ENCODE measurements around the gene ZNF444.
"Not testable (repeated sequence)": the region's sequence is repeated elsewhere in the genome, so short reads cannot be mapped to it uniquely, and the experiment has no call there.

The ZNF444 gene

GRCh38 chr19:56097776-56098175 lies 43.3 kb upstream of the ZNF444 start:
- Histone ChIP-seq H3K4me1 (ENCODE audit: control extremely low read depth in 1 of 4, control insufficient read depth in 4 of 4, insufficient read depth in 4 of 4, low read length in 3 of 4) (peaks cover 0 to 18% (median 14%) of the 10 kb centered on the region in 4 experiments), H3K27me3 (replicated peaks in 2 of 5; ENCODE audit: control insufficient read depth in 4 of 5, insufficient read depth in 5 of 5, low read length in 4 of 5) (no peaks in the 10 kb centered on the region), H3K9me3 (ENCODE audit: control extremely low read depth in 1 of 5, control insufficient read depth in 4 of 5, insufficient read depth in 2 of 5, low read depth in 1 of 5, low read length in 4 of 5) (peaks cover 0 to 9% (median 2%) of the 10 kb centered on the region in 5 experiments), H3K27ac (ENCODE audit: insufficient read depth in 1 of 2, low read depth in 1 of 2, low read length in 2 of 2, poor library complexity in 1 of 2, severe bottlenecking in 2 of 2) (no peak overlapping the region), H3K4me3 (ENCODE audit: control insufficient read depth in 1 of 7, extremely low read depth in 1 of 7, insufficient read depth in 4 of 7, low read depth in 2 of 7, low read length in 6 of 7) (no peak overlapping the region), H3K36me3 (ENCODE audit: control insufficient read depth in 4 of 4, insufficient read depth in 4 of 4, low read length in 3 of 4) (peaks cover 3 to 76% (median 52%) of the 10 kb centered on the region in 4 experiments)
- 95% methylated on average over 7 of the region's 7 CpGs for WGBS (ENCODE audit: insufficient coverage)
- DNase-seq = no peak
- CTCF ChIA-PET = interaction anchor here (0.6 kb wide), 1 partner anchor 10 kb away, joined by 3 read pairs; no protein-coding TSS in a partner anchor
- POLR2A ChIA-PET = no interaction called here

GRCh38 chr19:56098237-56098636 lies 42.9 kb upstream of the ZNF444 start:
- DNase-seq; H3K4me3 ChIP-seq (ENCODE audit: control insufficient read depth in 1 of 7, extremely low read depth in 1 of 7, insufficient read depth in 4 of 7, low read depth in 2 of 7, low read length in 6 of 7); H3K27me3 ChIP-seq (replicated peaks in 2 of 5; ENCODE audit: control insufficient read depth in 4 of 5, insufficient read depth in 5 of 5, low read length in 4 of 5); POLR2A ChIA-PET; H3K9me3 ChIP-seq (ENCODE audit: control extremely low read depth in 1 of 5, control insufficient read depth in 4 of 5, insufficient read depth in 2 of 5, low read depth in 1 of 5, low read length in 4 of 5); H3K27ac ChIP-seq (ENCODE audit: insufficient read depth in 1 of 2, low read depth in 1 of 2, low read length in 2 of 2, poor library complexity in 1 of 2, severe bottlenecking in 2 of 2): not testable (repeated sequence)
- CTCF ChIA-PET = interaction anchor here (0.6 kb wide), 1 partner anchor 10 kb away, joined by 3 read pairs; no protein-coding TSS in a partner anchor
- H3K4me1 ChIP-seq (ENCODE audit: control extremely low read depth in 1 of 4, control insufficient read depth in 4 of 4, insufficient read depth in 4 of 4, low read length in 3 of 4) = peaks cover 0 to 23% (median 18%) of the 10 kb centered on the region in 4 experiments
- H3K36me3 ChIP-seq (ENCODE audit: control insufficient read depth in 4 of 4, insufficient read depth in 4 of 4, low read length in 3 of 4) = peaks cover 3 to 76% (median 48%) of the 10 kb centered on the region in 4 experiments
- 98% methylated on average over 10 of the region's 21 CpGs for WGBS (ENCODE audit: insufficient coverage)

DNA sequence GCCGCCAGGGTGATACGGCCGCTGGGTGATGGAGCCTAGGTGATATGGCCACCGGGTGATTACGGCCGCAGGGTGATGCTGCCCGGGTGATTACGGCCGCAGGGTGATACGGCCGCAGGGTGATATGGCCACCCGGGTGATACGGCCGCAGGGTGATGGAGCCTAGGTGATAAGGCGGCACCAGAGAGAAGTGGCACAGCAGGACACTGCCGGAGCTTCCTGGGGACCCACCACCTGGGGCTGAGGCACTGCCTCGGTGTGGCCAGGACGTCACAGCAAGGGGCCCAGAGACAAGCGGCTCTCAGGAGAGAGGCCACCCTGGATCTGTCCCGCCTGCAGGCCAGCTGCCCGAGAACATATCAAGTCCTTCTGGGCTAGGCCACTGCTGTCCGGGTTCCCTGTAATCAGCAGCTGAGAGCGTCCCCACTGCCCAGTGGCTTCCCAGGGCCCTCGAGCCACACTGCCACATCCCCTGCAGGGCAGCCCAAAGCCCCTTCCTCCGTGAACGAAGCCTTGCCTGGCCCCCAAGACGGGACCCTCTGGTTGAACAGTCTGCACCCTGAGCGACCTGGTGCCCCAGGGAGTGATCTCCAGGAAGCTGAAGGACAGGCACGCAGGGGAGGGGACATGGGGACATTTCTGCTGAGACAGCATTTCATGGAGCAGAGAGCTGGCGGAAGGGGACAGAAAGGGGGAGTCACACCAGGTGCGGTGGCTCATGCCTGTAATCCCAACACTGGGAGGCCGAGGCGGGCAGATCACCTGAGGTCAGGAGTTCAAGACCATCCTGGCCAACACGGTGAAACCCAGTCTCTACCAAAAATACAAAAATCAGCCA lies 42.1 kb upstream of the ZNF444 start:
- Histone ChIP-seq H3K27me3 (replicated peaks in 2 of 5; ENCODE audit: control insufficient read depth in 4 of 5, insufficient read depth in 5 of 5, low read length in 4 of 5) (no peaks in the 10 kb centered on the region), H3K27ac (ENCODE audit: insufficient read depth in 1 of 2, low read depth in 1 of 2, low read length in 2 of 2, poor library complexity in 1 of 2, severe bottlenecking in 2 of 2) (no peak overlapping the region), H3K4me3 (ENCODE audit: control insufficient read depth in 1 of 7, extremely low read depth in 1 of 7, insufficient read depth in 4 of 7, low read depth in 2 of 7, low read length in 6 of 7) (no peak overlapping the region), H3K36me3 (ENCODE audit: control insufficient read depth in 4 of 4, insufficient read depth in 4 of 4, low read length in 3 of 4) (peaks cover 3 to 70% (median 43%) of the 10 kb centered on the region in 4 experiments), H3K9me3 (ENCODE audit: control extremely low read depth in 1 of 5, control insufficient read depth in 4 of 5, insufficient read depth in 2 of 5, low read depth in 1 of 5, low read length in 4 of 5) (peaks cover 0 to 2% (median 0%) of the 10 kb centered on the region in 5 experiments), H3K4me1 (ENCODE audit: control extremely low read depth in 1 of 4, control insufficient read depth in 4 of 4, insufficient read depth in 4 of 4, low read length in 3 of 4) (peaks cover 0 to 27% (median 22%) of the 10 kb centered on the region in 4 experiments)
- ChIA-PET POLR2A (no interaction called here), CTCF (interaction anchor here (0.8 to 1.5 kb wide), 2 partner anchors 9 to 18 kb away, joined by 3 to 6 read pairs; no protein-coding TSS in a partner anchor)
- WGBS (ENCODE audit: insufficient coverage) = 98% methylated on average over 28 of the region's 34 CpGs
- no peak for DNase-seq

- H3K4me1 ChIP-seq (ENCODE audit: control extremely low read depth in 1 of 4, control insufficient read depth in 4 of 4, insufficient read depth in 4 of 4, low read length in 3 of 4) = peaks cover 0 to 34% (median 27%) of the 10 kb centered on the region in 4 experiments
- ChIA-PET CTCF (interaction anchor here (0.8 to 1.5 kb wide), 2 partner anchors 10 to 19 kb away, joined by 3 to 6 read pairs; no protein-coding TSS in a partner anchor), POLR2A (no interaction called here)
- no peak for DNase-seq
- H3K27me3 ChIP-seq (replicated peaks in 2 of 5; ENCODE audit: control insufficient read depth in 4 of 5, insufficient read depth in 5 of 5, low read length in 4 of 5) = no peaks in the 10 kb centered on the region
- H3K4me3 ChIP-seq (ENCODE audit: control insufficient read depth in 1 of 7, extremely low read depth in 1 of 7, insufficient read depth in 4 of 7, low read depth in 2 of 7, low read length in 6 of 7) = no peak overlapping the region
- peaks cover 3 to 72% (median 40%) of the 10 kb centered on the region in 4 experiments for H3K36me3 ChIP-seq (ENCODE audit: control insufficient read depth in 4 of 4, insufficient read depth in 4 of 4, low read length in 3 of 4)
- no peak overlapping the region for H3K27ac ChIP-seq (ENCODE audit: insufficient read depth in 1 of 2, low read depth in 1 of 2, low read length in 2 of 2, poor library complexity in 1 of 2, severe bottlenecking in 2 of 2)
- H3K9me3 ChIP-seq (ENCODE audit: control extremely low read depth in 1 of 5, control insufficient read depth in 4 of 5, insufficient read depth in 2 of 5, low read depth in 1 of 5, low read length in 4 of 5) = peaks cover 0 to 2% (median 0%) of the 10 kb centered on the region in 5 experiments
- 99% methylated on average over 22 of the region's 31 CpGs for WGBS (ENCODE audit: insufficient coverage)
Observed at GRCh38 chr19:56099638-56100539, 41.2 kb upstream of the ZNF444 start.

DNA sequence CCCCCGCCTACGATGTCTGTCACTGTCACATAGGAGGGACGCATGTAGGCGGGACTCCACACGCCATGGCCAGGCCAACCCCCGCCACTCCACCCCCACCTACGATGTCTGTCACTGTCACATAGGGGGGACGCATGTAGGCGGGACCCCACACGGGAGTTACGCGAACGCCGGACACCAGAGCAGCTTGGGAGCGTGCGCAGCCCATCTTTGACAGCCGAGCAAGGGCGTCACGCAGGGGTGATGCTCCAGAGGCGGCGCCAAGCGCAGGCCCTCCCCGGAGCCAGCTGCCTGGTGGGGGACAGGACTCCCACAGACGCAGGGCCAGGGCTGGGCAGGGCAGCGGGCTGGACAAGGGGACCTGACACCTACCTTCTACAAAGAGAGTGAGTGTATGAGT lies 40.0 kb upstream of the ZNF444 start:
- ChIA-PET POLR2A (interaction anchor here (0.5 kb wide), 1 partner anchor 56 kb away, joined by 5 read pairs; no protein-coding TSS in a partner anchor), CTCF (interaction anchor here (1.5 kb wide), 1 partner anchor 11 kb away, joined by 4 read pairs; no protein-coding TSS in a partner anchor)
- no peaks in the 10 kb centered on the region for H3K27me3 ChIP-seq (replicated peaks in 2 of 5; ENCODE audit: control insufficient read depth in 4 of 5, insufficient read depth in 5 of 5, low read length in 4 of 5)
- no peak overlapping the region for H3K27ac ChIP-seq (ENCODE audit: insufficient read depth in 1 of 2, low read depth in 1 of 2, low read length in 2 of 2, poor library complexity in 1 of 2, severe bottlenecking in 2 of 2)
- peaks cover 0 to 46% (median 39%) of the 10 kb centered on the region in 4 experiments for H3K4me1 ChIP-seq (ENCODE audit: control extremely low read depth in 1 of 4, control insufficient read depth in 4 of 4, insufficient read depth in 4 of 4, low read length in 3 of 4)
- whole genome bisulfite sequencing (ENCODE audit: insufficient coverage) = 88% methylated on average over 24 of the region's 25 CpGs
- peaks cover 3 to 62% (median 33%) of the 10 kb centered on the region in 4 experiments for H3K36me3 ChIP-seq (ENCODE audit: control insufficient read depth in 4 of 4, insufficient read depth in 4 of 4, low read length in 3 of 4)
- H3K4me3 ChIP-seq (ENCODE audit: control insufficient read depth in 1 of 7, extremely low read depth in 1 of 7, insufficient read depth in 4 of 7, low read depth in 2 of 7, low read length in 6 of 7) = no peak overlapping the region
- H3K9me3 ChIP-seq (ENCODE audit: control extremely low read depth in 1 of 5, control insufficient read depth in 4 of 5, insufficient read depth in 2 of 5, low read depth in 1 of 5, low read length in 4 of 5) = no peaks in the 10 kb centered on the region
- no peak for DNase-seq

GRCh38 chr19:56101746-56102535 lies 39.1 kb upstream of the ZNF444 start:
- Histone ChIP-seq H3K4me1 (ENCODE audit: control extremely low read depth in 1 of 4, control insufficient read depth in 4 of 4, insufficient read depth in 4 of 4, low read length in 3 of 4) (peaks cover 1 to 54% (median 47%) of the 10 kb centered on the region in 4 experiments), H3K27ac (ENCODE audit: insufficient read depth in 1 of 2, low read depth in 1 of 2, low read length in 2 of 2, poor library complexity in 1 of 2, severe bottlenecking in 2 of 2) (peak overlapping the region in 1 of 2 experiments; percentile 14), H3K9me3 (ENCODE audit: control extremely low read depth in 1 of 5, control insufficient read depth in 4 of 5, insufficient read depth in 2 of 5, low read depth in 1 of 5, low read length in 4 of 5) (no peaks in the 10 kb centered on the region), H3K36me3 (ENCODE audit: control insufficient read depth in 4 of 4, insufficient read depth in 4 of 4, low read length in 3 of 4) (peaks cover 3 to 67% (median 31%) of the 10 kb centered on the region in 4 experiments), H3K27me3 (replicated peaks in 2 of 5; ENCODE audit: control insufficient read depth in 4 of 5, insufficient read depth in 5 of 5, low read length in 4 of 5) (no peaks in the 10 kb centered on the region), H3K4me3 (ENCODE audit: control insufficient read depth in 1 of 7, extremely low read depth in 1 of 7, insufficient read depth in 4 of 7, low read depth in 2 of 7, low read length in 6 of 7) (peak overlapping the region in 2 of 7 experiments; percentile 19 to 24)
- no peak for DNase-seq
- ChIA-PET CTCF (interaction anchor here (1.5 kb wide), 1 partner anchor 12 kb away, joined by 4 read pairs; no protein-coding TSS in a partner anchor), POLR2A (no interaction called here)
- 63% methylated on average over 29 of the region's 34 CpGs for WGBS (ENCODE audit: insufficient coverage)
